ENCODE data around the gene TNS1. TPM values are rescaled to one million over a fixed set of nuclear protein-coding genes. Genes with fewer than 3 reads are reported as not detected.

Gene TNS1
- total RNA-seq, 1 experiment from 2014 or later: 0.49 TPM

DNA sequence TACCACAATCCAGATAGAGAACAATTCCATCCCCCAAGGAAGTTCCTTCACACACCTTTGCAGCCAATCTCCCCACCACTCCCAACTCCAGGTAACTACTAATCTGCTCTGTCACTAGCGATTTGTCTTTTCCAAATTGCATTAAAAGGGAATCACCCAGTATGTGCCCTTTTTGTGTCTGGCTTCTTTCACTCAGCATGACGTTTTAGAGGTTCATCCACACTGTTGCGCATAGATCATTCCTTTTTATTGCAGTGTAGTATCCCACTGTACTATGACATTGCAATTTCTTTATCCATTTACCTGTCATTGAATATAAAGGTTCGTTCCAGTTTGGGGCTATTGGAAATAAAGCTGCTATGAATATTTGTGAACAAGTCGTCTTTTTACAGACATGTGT is 31.6 kb downstream of the TNS1 start:
- no peak for TF ChIP-seq REST (IDR thresholded peaks at IDR 0.05; ENCODE audit: insufficient read depth in 1 of 2, low read depth in 2 of 2, low read length in 1 of 2)
- TF ChIP-seq CTCF (IDR thresholded peaks at IDR 0.05): no peak
- no peak for TF ChIP-seq POLR2AphosphoS5 (IDR thresholded peaks at IDR 0.05; ENCODE audit: low read depth, low read length)
- ATAC-seq: no peak
- Histone ChIP-seq H3K4me3 (ENCODE audit: low read depth in 2 of 2, low read length in 2 of 2) (no peak overlapping the region), H3K9me3 (ENCODE audit: control insufficient read depth, insufficient read depth, low read depth, low read length) (no peaks in the 10 kb centered on the region), H3K27ac (ENCODE audit: low read length) (no peak overlapping the region), H3K4me1 (ENCODE audit: control insufficient read depth, insufficient read depth, low read length) (no peaks in the 10 kb centered on the region), H3K36me3 (ENCODE audit: control insufficient read depth, insufficient read depth, low read length) (no peaks in the 10 kb centered on the region), H3K27me3 (ENCODE audit: control insufficient read depth, insufficient read depth, low read length) (peaks cover 19% of the 10 kb centered on the region)
- DNase-seq (ENCODE audit: low read depth, low spot score): no peak
- in situ Hi-C loops (cut with HindIII; ENCODE audit: low pct_unique_long_range_greater_than_20kb, low sequenced_read_pairs): no loop called here
- ChIA-PET POLR2A (no interaction called here), CTCF (no interaction called here)
- BruUV-seq (replicated peaks): no TSS peak
- intact Hi-C loops (cut with micrococcal nuclease; ENCODE audit: unreplicated experiment): no loop called here

GRCh38 chr2:217970206-217970605 is 32.6 kb downstream of the TNS1 start:
- ChIA-PET CTCF (interaction anchor here (0.7 kb wide), 1 partner anchor 80 kb away, joined by 4 read pairs; no protein-coding TSS in a partner anchor), POLR2A (no interaction called here)
- no peak for ATAC-seq
- H3K9me3 ChIP-seq (ENCODE audit: control insufficient read depth, insufficient read depth, low read depth, low read length): no peaks in the 10 kb centered on the region
- BruUV-seq (replicated peaks): no TSS peak
- no peaks in the 10 kb centered on the region for H3K36me3 ChIP-seq (ENCODE audit: control insufficient read depth, insufficient read depth, low read length)
- no peaks in the 10 kb centered on the region for H3K4me1 ChIP-seq (ENCODE audit: control insufficient read depth, insufficient read depth, low read length)
- DNase-seq (ENCODE audit: low read depth, low spot score): no peak
- TF ChIP-seq CTCF (IDR thresholded peaks at IDR 0.05): no peak
- no peak overlapping the region for H3K4me3 ChIP-seq (ENCODE audit: low read depth in 2 of 2, low read length in 2 of 2)
- intact Hi-C loops (cut with micrococcal nuclease; ENCODE audit: unreplicated experiment): no loop called here
- in situ Hi-C loops (cut with HindIII; ENCODE audit: low pct_unique_long_range_greater_than_20kb, low sequenced_read_pairs): no loop called here
- H3K27me3 ChIP-seq (ENCODE audit: control insufficient read depth, insufficient read depth, low read length): peaks cover 19% of the 10 kb centered on the region
- no peak overlapping the region for H3K27ac ChIP-seq (ENCODE audit: low read length)

GRCh38 chr2:217969588-217969987 is 33.2 kb downstream of the TNS1 start:
- in situ Hi-C loops (cut with HindIII; ENCODE audit: low pct_unique_long_range_greater_than_20kb, low sequenced_read_pairs) (no loop called here), intact Hi-C loops (cut with micrococcal nuclease; ENCODE audit: unreplicated experiment) (no loop called here)
- H3K9me3 ChIP-seq (ENCODE audit: control insufficient read depth, insufficient read depth, low read depth, low read length): no peaks in the 10 kb centered on the region
- BruUV-seq (replicated peaks): no TSS peak
- no peak for TF ChIP-seq POLR2AphosphoS5 (IDR thresholded peaks at IDR 0.05; ENCODE audit: low read depth, low read length)
- TF ChIP-seq REST (IDR thresholded peaks at IDR 0.05; ENCODE audit: insufficient read depth in 1 of 2, low read depth in 2 of 2, low read length in 1 of 2): no peak
- TF ChIP-seq CTCF (IDR thresholded peaks at IDR 0.05): no peak
- TF ChIP-seq TCF7L2 (IDR thresholded peaks at IDR 0.05; ENCODE audit: low read depth, low read length): no peak
- no peak for TF ChIP-seq SIN3A (IDR thresholded peaks at IDR 0.05; ENCODE audit: borderline replicate concordance, insufficient read depth, low read depth, low read length)
- no peaks in the 10 kb centered on the region for H3K4me1 ChIP-seq (ENCODE audit: control insufficient read depth, insufficient read depth, low read length)
- H3K27ac ChIP-seq (ENCODE audit: low read length): no peak overlapping the region
- DNase-seq (ENCODE audit: low read depth, low spot score) (no peak), ATAC-seq (no peak)
- H3K36me3 ChIP-seq (ENCODE audit: control insufficient read depth, insufficient read depth, low read length): no peaks in the 10 kb centered on the region
- ChIA-PET CTCF (no interaction called here), POLR2A (no interaction called here)
- H3K4me3 ChIP-seq (ENCODE audit: low read depth in 2 of 2, low read length in 2 of 2): no peak overlapping the region
- H3K27me3 ChIP-seq (ENCODE audit: control insufficient read depth, insufficient read depth, low read length): peaks cover 17% of the 10 kb centered on the region

Data from Panc1 (cell line).